Mononuclear cell (primary cell): ENCODE data around the gene SLC22A14. TPM values are rescaled to one million over a fixed set of nuclear protein-coding genes. Genes with fewer than 3 reads are reported as not detected.

Source experiments
- H3K27me3 ChIP-seq: 2 replicates; pipeline ENCODE4 v1.6.0; 2011; ENCODE audit warnings: low read length, control low read depth; ENCODE audit not compliant: insufficient read depth
- H3K4me1 ChIP-seq: 2 replicates; pipeline ENCODE4 v1.5.1; 2011; ENCODE audit warnings: mild to moderate bottlenecking, low read length, control low read depth; ENCODE audit not compliant: insufficient read depth
- H3K4me3 ChIP-seq: 2 replicates; pipeline ENCODE4 v1.5.1; 2011; ENCODE audit warnings: mild to moderate bottlenecking, low read length, moderate library complexity
- H3K9me3 ChIP-seq: 2 replicates; pipeline ENCODE4 v1.5.1; 2011; ENCODE audit warnings: low read depth, mild to moderate bottlenecking, control low read depth, low read length
- total RNA-seq: library from RNA; depleted of rRNA; stranded (reverse); fragments of >200 nt; gene quantifications from one replicate; pipeline ENCODE4 v1.2.3, GENCODE V29; 2012

SLC22A14 gene
- total RNA-seq, 1 donor = 0.10 TPM

DNA sequence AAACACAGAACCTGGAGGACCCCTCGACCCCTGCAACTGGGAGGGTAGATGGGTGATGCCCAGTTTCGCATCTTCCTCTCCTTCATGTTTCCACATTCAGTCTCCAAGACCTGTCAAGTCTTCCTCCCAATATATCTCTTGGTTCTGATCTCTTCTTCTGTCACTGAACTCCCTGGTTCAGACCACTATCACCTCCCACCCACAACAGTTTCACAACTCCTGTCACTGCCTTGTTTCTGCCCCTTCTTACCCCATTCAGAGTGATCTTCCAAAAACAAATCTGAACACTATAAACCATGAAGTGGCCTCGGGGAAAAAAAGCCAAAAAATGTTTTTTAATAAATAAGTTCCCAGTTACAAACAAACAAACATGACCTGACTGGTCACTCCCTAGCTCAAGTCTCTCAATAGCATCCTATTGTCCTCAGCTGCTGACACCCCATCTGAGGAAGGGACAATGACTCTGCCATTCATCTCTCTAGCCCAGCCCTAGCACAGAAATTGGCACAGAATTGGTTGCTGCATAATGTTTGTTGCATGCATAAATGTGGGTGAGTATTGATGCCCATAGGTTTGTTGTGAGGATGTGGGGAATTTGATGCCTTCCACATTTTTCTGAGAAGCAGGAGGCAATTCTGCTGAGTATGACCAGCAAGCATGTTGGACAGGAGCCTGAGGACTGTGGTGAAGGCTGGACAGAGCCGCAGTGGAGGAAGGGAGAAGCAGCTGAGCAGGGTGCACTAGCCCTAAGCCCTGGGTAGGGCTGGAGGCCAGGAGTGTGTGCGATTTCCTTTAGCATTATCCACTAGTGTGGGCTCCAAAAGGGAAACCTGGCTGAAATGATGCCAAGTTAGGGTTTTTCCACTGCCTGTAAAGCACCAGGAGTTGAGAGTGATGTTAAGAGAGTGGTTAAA is 52.3 kb downstream of the SLC22A14 start:
- H3K4me3 ChIP-seq = no peak overlapping the region
- no peaks in the 10 kb centered on the region for H3K9me3 ChIP-seq
- no peaks in the 10 kb centered on the region for H3K4me1 ChIP-seq
- no peaks in the 10 kb centered on the region for H3K27me3 ChIP-seq

DNA sequence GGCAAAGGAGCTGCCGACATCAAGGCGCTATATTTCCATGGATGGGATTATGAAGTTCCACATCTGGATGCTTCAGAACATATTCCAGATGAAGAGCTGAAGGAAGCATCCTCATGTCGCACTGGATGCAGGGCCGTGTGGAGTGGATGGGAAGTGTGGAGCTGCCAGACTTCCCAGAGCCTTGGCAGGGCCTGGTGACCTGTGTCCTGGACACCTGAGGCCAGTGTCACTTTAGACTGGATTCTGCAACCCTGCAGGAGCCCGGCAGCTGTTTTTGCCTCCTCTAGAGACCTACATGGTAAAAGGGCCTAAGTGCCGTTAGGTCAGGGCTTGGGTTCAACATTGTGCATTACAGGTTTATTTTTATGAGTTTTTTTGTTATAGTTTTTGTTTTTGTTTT is 53.2 kb downstream of the SLC22A14 start:
- H3K4me1 ChIP-seq = no peaks in the 10 kb centered on the region
- no peak overlapping the region for H3K4me3 ChIP-seq
- H3K27me3 ChIP-seq = no peaks in the 10 kb centered on the region
- no peaks in the 10 kb centered on the region for H3K9me3 ChIP-seq

DNA sequence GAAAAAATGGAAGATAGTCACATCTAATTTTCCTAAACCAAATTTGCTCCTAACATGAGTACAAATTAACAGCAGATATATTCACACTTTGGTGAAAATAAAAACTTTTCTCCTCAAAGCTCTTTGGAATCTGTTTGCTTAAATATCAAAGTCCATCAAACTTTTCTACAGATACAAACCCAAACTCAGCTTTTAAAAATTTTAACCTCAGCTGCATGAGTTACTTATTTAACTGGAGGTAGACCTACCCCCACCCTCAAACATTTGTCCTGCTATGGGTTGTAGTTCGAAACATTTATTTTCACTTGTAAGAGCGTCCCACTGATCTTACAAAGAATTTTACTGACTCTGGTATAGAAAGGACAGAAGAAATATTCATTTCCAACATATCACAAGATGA is 55.6 kb downstream of the SLC22A14 start:
- Histone ChIP-seq H3K9me3 (no peaks in the 10 kb centered on the region), H3K4me1 (no peaks in the 10 kb centered on the region), H3K27me3 (no peaks in the 10 kb centered on the region), H3K4me3 (no peak overlapping the region)

DNA sequence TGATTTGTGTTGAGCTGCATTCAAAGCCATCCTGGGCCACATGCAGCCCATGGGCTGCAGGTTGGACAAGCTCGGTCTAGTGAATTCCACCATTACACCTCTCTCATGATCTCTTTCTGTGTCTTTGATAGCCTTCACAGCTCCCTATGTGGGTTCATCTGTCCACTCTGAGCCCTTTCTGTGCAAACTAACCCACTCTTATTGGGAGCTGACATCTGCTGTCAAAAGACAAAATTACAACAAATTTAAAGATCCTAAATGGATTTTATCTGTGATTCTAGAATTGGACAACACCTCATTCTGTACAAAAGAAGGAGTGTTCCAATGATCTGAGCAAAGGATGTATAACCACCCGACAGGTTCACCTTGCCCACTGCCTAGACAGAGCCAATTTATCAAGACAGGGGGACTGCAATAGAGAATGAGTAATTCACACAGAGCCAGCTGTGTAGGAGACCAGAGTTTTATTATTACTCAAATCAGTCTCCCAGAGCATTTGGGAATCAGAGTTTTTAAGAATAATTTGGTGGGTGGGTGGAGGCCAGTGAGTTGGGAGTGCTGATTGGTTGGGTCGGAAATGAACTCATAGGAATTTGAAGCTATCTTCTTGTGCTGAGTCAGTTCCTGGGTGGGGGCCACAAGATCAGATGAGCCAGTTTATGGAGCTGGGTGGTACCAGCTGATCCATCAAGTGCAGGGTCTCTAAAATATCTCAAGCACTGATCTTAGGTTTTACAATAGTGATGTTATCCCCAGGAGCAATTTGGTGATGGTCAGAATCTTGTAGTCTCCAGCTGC is 61.9 kb downstream of the SLC22A14 start:
- H3K27me3 ChIP-seq = no peaks in the 10 kb centered on the region
- H3K4me1 ChIP-seq = peaks cover 24% of the 10 kb centered on the region
- H3K4me3 ChIP-seq = no peak overlapping the region
- H3K9me3 ChIP-seq = no peaks in the 10 kb centered on the region

DNA sequence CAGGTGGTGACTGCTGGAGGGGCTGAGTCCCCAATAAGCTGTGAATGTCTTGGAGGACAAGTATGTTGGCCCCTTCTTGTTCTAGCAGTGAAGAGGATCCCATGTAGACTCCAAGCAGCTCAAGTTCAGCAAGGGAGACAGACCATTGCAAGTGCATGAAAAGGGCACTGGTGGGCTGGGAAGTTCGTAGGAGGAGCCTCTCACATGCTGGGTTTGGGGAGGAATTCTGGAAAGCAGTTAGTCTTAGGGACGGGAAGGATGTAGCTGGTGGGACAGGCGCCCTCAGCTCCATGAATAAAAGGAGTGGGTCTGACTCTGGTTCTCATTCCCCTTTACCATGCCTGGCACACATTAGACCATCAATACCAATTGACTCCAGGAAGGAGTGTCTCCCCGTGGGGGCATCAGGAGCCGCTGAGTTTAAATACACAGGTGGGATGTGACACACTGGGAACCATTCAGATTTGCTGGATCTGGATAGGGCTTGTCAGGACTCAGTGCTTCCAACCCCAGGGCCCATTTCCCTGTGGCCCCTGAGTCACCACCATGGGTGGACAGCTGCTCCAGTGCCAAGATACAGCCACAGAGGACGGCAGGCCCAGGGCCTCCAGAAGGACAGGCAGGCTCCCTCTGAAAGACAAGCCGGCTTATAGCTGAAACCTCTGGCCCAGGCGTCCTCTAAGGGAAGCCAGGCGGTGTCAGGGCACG is 63.9 kb downstream of the SLC22A14 start:
- H3K4me3 ChIP-seq = peak overlapping the region; percentile 53

DNA sequence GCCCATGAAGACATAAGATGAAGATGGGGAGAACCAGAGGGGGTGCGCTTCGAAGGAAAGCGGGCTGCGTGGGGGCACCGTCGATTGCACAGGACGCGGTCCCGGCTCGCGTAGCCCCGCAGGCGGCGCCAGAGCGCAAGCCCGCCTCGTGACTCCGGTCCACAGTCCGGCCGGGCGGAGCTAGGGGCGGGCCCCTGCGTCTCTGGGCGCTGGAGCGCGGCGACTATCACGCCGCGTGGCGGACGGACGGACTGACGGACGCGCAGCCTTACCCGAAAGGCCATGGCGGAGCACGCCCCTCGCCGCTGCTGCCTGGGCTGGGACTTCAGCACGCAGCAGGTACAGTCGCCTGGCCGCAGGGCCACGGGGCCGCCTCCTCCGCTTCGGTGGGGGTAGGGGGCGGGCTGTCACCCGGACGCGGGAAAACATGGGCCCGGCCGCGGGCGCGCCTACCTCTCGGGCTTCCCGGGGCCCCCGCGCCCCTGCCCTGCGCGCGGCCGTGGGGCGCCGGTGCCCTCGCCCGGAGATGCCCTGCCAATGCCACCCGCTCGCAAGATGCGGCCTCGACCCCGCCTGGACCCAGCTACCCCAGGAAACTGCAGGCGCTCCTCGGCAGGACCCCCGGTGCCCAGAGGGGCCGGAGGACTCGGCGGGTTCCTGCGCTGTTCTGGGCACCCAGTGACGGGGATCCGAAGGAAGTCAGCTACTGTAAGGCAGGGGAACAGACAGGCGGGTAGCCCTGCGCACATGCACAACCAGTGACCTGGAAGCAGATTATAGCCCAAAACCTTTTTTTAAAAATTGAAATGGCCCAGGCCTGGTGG is 64.7 kb downstream of the SLC22A14 start, which contains the start of gene XYLB:
TSS of gene XYLB (plus strand) at position 199 of the 824 bp plus-strand sequence. CDS start at position 283, 84 bp downstream.
- H3K9me3 ChIP-seq = no peaks in the 10 kb centered on the region
- no peaks in the 10 kb centered on the region for H3K27me3 ChIP-seq
- peak within 1 kb of the TSS; percentile 53 for H3K4me3 ChIP-seq

More for the DNA sequence above, 63.9 kb downstream of the SLC22A14 start:
- Histone ChIP-seq H3K27me3 (no peaks in the 10 kb centered on the region), H3K9me3 (no peaks in the 10 kb centered on the region), H3K4me1 (peaks cover 24% of the 10 kb centered on the region)

DNA sequence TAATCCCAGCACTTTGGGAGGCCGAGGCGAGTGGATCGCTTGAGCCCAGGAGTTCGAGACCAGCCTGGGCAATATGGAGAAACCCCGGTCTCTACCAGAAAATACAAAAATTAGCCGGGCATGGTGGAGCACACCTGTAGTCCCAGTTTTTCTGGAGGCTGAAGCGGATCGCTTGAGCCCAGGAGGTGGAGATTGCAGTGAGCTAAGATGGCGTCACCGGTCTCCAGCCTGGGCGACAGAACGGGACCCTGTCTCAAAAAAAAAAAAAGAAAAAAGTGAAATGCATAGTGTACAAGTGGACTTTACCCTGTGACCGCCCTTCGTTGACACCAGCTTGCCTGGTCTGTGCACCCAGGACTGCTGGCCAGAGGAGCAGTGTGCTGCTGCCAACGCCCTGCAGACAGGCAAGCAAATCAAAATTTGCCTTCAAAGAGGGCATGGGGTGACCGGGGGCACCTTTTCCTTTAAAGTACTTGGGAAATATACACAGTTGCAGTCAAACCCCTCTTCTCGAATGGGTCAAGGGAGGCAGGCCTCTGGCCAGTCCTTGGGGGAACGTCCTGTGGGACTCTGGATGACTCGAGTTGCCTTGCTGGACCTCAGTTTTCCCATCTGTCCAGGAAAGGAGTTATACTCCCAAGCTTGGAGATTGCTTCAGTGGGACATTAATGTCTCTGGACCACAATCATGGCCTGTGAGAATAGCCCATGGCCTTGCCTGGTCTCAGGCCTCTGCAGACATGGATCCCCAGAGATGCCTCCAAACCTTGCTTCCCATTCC is 65.5 kb downstream of the SLC22A14 start:
- Histone ChIP-seq H3K9me3 (no peaks in the 10 kb centered on the region), H3K27me3 (no peaks in the 10 kb centered on the region), H3K4me3 (peak overlapping the region; percentile 53), H3K4me1 (peaks cover 24% of the 10 kb centered on the region)

More for the DNA sequence above, 64.7 kb downstream of the SLC22A14 start, which contains the start of gene XYLB:
- peaks cover 24% of the 10 kb centered on the region for H3K4me1 ChIP-seq

GRCh38 chr3:38348903-38349302 is 66.8 kb downstream of the SLC22A14 start:
- Histone ChIP-seq H3K9me3 (no peaks in the 10 kb centered on the region), H3K4me1 (peaks cover 24% of the 10 kb centered on the region), H3K4me3 (no peak overlapping the region), H3K27me3 (no peaks in the 10 kb centered on the region)

DNA sequence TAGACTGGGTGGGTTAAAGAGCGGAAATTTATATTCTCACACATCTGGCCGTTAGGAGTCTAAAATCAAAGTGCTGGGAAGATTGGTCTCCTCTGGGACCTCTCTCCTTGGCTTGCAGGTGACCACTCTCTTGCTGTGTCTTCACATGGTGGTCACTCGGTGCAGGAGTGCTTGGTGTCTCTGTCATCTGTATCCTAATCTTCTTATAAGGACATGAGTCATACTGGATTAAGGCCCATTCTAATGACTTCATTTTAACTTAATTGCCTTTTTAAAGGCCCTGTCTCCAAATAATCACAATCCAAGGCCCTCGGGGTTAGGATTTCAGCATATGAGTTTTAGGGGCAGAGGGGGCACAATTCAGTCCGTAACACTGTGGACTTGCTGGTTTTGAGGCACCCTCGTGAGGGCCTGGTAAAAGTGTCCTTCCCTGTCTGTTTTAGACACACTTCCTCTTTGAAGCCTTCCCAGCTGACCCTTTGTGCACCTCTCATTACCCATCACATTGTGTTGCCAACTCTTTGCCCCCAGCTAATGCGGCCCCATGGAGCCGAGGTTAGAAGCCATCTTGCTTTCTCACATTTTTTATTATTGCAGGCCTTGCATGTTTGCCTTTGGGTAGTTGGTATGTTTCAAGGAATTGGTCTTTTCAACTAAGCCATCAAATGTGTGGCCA is 67.7 kb downstream of the SLC22A14 start:
- Histone ChIP-seq H3K4me3 (no peak overlapping the region), H3K9me3 (no peaks in the 10 kb centered on the region), H3K4me1 (peaks cover 24% of the 10 kb centered on the region), H3K27me3 (no peaks in the 10 kb centered on the region)

GRCh38 chr3:38353151-38353550 is 71.1 kb downstream of the SLC22A14 start:
- Histone ChIP-seq H3K4me1 (peaks cover 7% of the 10 kb centered on the region), H3K27me3 (no peaks in the 10 kb centered on the region), H3K4me3 (no peak overlapping the region), H3K9me3 (no peaks in the 10 kb centered on the region)

DNA sequence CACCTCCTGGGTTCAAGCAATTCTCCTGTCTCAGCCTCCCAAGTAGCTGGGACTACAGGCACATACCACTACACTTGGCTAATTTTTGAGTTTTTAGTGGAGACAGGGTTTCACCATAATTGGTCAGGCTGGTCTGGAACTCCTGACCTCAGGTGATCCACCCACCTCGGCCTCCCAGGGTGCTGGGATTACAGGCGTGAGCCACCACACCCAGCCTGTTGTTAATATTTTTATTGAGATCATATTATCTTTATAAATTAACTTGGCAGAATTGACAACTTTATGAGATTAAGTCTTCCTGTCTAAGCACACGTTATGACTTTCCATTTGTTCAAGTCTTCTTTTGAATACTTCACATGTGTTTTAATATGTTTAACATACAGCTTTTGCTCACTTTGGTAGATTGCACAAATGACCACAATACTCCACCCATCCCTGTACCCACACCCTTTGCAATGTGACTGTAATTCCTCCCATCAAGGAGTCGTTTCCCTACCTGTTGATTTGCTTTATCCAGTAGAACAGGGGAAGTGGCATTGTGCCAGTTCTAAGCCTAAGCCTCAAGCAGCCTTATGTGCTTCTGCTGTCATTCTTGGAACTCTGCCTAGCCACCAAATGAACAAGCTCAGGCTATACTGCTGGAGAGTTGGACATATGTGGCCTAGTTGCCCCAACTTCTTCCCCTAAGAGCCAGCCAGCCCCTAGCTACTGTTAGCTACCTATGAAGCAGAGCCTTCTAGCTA is 72.7 kb downstream of the SLC22A14 start:
- H3K27me3 ChIP-seq = no peaks in the 10 kb centered on the region
- H3K9me3 ChIP-seq = no peaks in the 10 kb centered on the region
- no peak overlapping the region for H3K4me3 ChIP-seq
- no peaks in the 10 kb centered on the region for H3K4me1 ChIP-seq

DNA sequence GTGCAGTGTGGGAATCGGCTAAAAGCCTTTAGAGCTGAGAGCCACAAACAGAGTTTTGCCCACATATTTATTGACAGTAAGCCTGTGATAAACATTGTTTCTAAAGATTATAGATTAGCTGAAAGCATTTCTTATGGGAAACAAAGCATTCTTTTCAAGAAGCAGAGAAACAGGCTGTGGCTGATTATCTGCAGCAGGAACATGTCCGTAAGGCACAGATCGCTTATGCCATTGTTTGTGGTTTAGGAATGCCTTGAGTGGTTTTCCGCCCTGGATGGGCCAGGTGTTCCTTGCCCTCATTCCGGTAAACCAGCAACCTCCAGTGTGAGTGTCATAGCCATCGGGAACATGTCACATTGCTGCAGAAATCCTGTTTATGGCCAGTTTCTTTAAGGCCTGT is 76.9 kb downstream of the SLC22A14 start:
- Histone ChIP-seq H3K4me3 (no peak overlapping the region), H3K9me3 (no peaks in the 10 kb centered on the region), H3K27me3 (no peaks in the 10 kb centered on the region), H3K4me1 (no peaks in the 10 kb centered on the region)

DNA sequence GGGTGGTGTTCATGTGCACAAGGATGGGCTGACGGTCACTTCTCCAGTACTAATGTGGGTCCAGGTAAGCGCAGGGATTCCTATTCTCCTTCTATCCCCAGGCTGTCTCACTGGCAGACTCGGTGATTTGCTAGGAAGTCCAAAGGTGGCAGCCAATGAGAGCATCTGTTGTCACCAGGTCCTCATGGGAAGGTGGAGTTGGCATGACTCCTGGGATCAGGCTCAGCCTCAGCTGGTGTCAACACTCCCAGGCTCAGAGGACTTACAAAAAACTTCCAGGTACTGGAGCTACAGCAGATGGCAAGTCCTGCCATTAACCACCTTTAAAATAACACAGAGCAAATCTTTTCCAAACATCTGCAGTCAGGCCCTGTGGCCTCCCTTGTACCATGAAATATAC is 78.3 kb downstream of the SLC22A14 start:
- no peaks in the 10 kb centered on the region for H3K9me3 ChIP-seq
- no peaks in the 10 kb centered on the region for H3K27me3 ChIP-seq
- H3K4me1 ChIP-seq = no peaks in the 10 kb centered on the region
- no peak overlapping the region for H3K4me3 ChIP-seq
